ENCODE measurements around the gene IRAG1.

The IRAG1 gene

GRCh38 chr11:10645212-10645795 lies 48.3 kb downstream of the IRAG1 start:
- DNase-seq (ENCODE audit: low read depth): no peak
